Panc1 (cell line): Measurements from ENCODE around the gene GRPR. TPM values are rescaled to one million over a fixed set of nuclear protein-coding genes. Genes with fewer than 3 reads are reported as not detected.

ENCODE experiments used
- ATAC-seq: fragments of 200-7000 bp; cut with Tn5 transposase; 2 replicates; pipeline ENCODE4 v1.9.1; 2020; ENCODE audit warnings: mild to moderate bottlenecking, moderate library complexity
- BruUV-seq: library from RNA; stranded (reverse); fragments of 400-500 nt; replicated peaks from 2 replicates; lab custom pipeline; 2021; lab: Mats Ljungman, UMichigan
- CTCF ChIA-PET: fragments of 300-600 bp; sonication (Branson Sonifier 250); formaldehyde crosslinking; loops from one replicate; lab custom pipeline; 2022; ENCODE audit warnings: antibody characterized with exemption; lab: Charles Lee
- POLR2A ChIA-PET: fragments of 300-600 bp; sonication (Branson Sonifier 250); formaldehyde crosslinking; loops from one replicate; lab custom pipeline; 2022; ENCODE audit warnings: antibody characterized with exemption; lab: Charles Lee
- DNase-seq: peaks from one replicate; pipeline ENCODE4 v3.0.0-alpha.2; 2010; ENCODE audit warnings: low read depth, low spot score
- H3K27ac ChIP-seq: 2 replicates; pipeline ENCODE4 v1.5.1; 2011; ENCODE audit warnings: mild to moderate bottlenecking, low read length, inconsistent platforms
- H3K27me3 ChIP-seq: fragments of 200-500 bp; sonication (Bioruptor generic); 2 replicates; pipeline ENCODE4 v1.6.0; 2014; ENCODE audit warnings: low read length, inconsistent platforms; ENCODE audit not compliant: control insufficient read depth, insufficient read depth
- H3K36me3 ChIP-seq: fragments of 200-500 bp; sonication (Bioruptor generic); 2 replicates; pipeline ENCODE4 v1.5.1; 2014; ENCODE audit warnings: inconsistent platforms, mild to moderate bottlenecking, low read length, moderate library complexity; ENCODE audit not compliant: control insufficient read depth, insufficient read depth
- H3K4me1 ChIP-seq: 2 replicates; pipeline ENCODE4 v1.5.1; 2011; ENCODE audit warnings: inconsistent platforms, mild to moderate bottlenecking, low read length, moderate library complexity; ENCODE audit not compliant: control insufficient read depth, insufficient read depth
- H3K4me3 ChIP-seq, 2 experiments: 2 replicates each; pipeline ENCODE4 v1.5.1; 2011 to 2012; ENCODE audit warnings: low read depth in 2 of 2, low read length in 2 of 2, mild to moderate bottlenecking in 2 of 2, inconsistent platforms in 1 of 2, moderate library complexity in 1 of 2
- H3K9me3 ChIP-seq: fragments of 200-500 bp; sonication (Bioruptor generic); 2 replicates; pipeline ENCODE4 v1.5.1; 2014; ENCODE audit warnings: low read depth, mild to moderate bottlenecking, inconsistent platforms, low read length, moderate library complexity; ENCODE audit not compliant: control insufficient read depth, insufficient read depth
- CTCF ChIP-seq: fragments of 450-650 bp; IDR thresholded peaks from 2 replicates; pipeline ENCODE4 v1.5.1; 2017; ENCODE audit warnings: mild to moderate bottlenecking
- POLR2AphosphoS5 ChIP-seq: IDR thresholded peaks from 2 replicates; pipeline ENCODE4 v1.6.1; 2012; ENCODE audit warnings: mild to moderate bottlenecking, low read depth, low read length, moderate library complexity
- REST ChIP-seq, 2 experiments: IDR thresholded peaks; 2 replicates each; pipeline ENCODE4 v1.6.1; 2011 to 2012; ENCODE audit warnings: low read depth in 2 of 2, control low read depth in 1 of 2, low read length in 1 of 2, mild to moderate bottlenecking in 1 of 2, moderate library complexity in 1 of 2; ENCODE audit not compliant: insufficient read depth in 1 of 2
- SIN3A ChIP-seq: IDR thresholded peaks from 2 replicates; pipeline ENCODE4 v1.6.1; 2012; ENCODE audit warnings: low read depth, mild to moderate bottlenecking, low read length, moderate library complexity, borderline replicate concordance; ENCODE audit not compliant: insufficient read depth
- TCF7L2 ChIP-seq: IDR thresholded peaks from 2 replicates; pipeline ENCODE4 v1.6.1; 2011; ENCODE audit warnings: mild to moderate bottlenecking, low read depth, low read length, inconsistent platforms
- in situ Hi-C: cut with HindIII; loops from 2 replicates; pipeline ENCODE4 v1.10.0; 2016; ENCODE audit warnings: low sequenced_read_pairs, low pct_unique_long_range_greater_than_20kb
- intact Hi-C: fragments of 100-400 bp; cut with micrococcal nuclease; formaldehyde crosslinking; loops from one replicate; pipeline ENCODE4 v1.10.0; 2022; ENCODE audit not compliant: unreplicated experiment
- total RNA-seq: library from RNA; stranded (reverse); gene quantifications from one replicate; pipeline ENCODE4 v1.2.1, GENCODE V29; 2021; ENCODE audit not compliant: unreplicated experiment

GRPR gene
- total RNA-seq, 1 experiment from 2014 or later = not detected

GRCh38 chrX:16145656-16146055 is 22.3 kb downstream of the GRPR start:
- no peak for TF ChIP-seq SIN3A
- no peak for TF ChIP-seq TCF7L2
- no peak for TF ChIP-seq POLR2AphosphoS5
- TF ChIP-seq CTCF = no peak
- no peak for TF ChIP-seq REST (IDR thresholded peaks at IDR 0.05; ENCODE audit: insufficient read depth in 1 of 2, low read depth in 2 of 2, low read length in 1 of 2)
- intact Hi-C loops (no loop called here), in situ Hi-C loops (no loop called here)
- Histone ChIP-seq H3K27ac (no peak overlapping the region), H3K4me3 (no peak overlapping the region), H3K9me3 (no peaks in the 10 kb centered on the region), H3K4me1 (no peaks in the 10 kb centered on the region), H3K36me3 (no peaks in the 10 kb centered on the region), H3K27me3 (no peaks in the 10 kb centered on the region)
- CTCF ChIA-PET = no interaction called here
- no peak for ATAC-seq
- POLR2A ChIA-PET = no interaction called here
- no peak for DNase-seq
- BruUV-seq = no TSS peak

- ChIA-PET POLR2A (no interaction called here), CTCF (no interaction called here)
- H3K36me3 ChIP-seq = no peaks in the 10 kb centered on the region
- in situ Hi-C loops = no loop called here
- H3K4me1 ChIP-seq = no peaks in the 10 kb centered on the region
- intact Hi-C loops = no loop called here
- DNase-seq = no peak
- H3K9me3 ChIP-seq = no peaks in the 10 kb centered on the region
- BruUV-seq = no TSS peak
- no peak for TF ChIP-seq POLR2AphosphoS5
- TF ChIP-seq CTCF = no peak
- TF ChIP-seq REST (IDR thresholded peaks at IDR 0.05; ENCODE audit: insufficient read depth in 1 of 2, low read depth in 2 of 2, low read length in 1 of 2) = no peak
- TF ChIP-seq SIN3A = no peak
- TF ChIP-seq TCF7L2 = no peak
- no peaks in the 10 kb centered on the region for H3K27me3 ChIP-seq
- ATAC-seq = no peak
- H3K27ac ChIP-seq = no peak overlapping the region
- H3K4me3 ChIP-seq = no peak overlapping the region
These were observed 25.5 kb downstream of the GRPR start for GRCh38 chrX:16148896-16149295.
